ENCODE results near the gene NEDD4L.

The NEDD4L gene

DNA sequence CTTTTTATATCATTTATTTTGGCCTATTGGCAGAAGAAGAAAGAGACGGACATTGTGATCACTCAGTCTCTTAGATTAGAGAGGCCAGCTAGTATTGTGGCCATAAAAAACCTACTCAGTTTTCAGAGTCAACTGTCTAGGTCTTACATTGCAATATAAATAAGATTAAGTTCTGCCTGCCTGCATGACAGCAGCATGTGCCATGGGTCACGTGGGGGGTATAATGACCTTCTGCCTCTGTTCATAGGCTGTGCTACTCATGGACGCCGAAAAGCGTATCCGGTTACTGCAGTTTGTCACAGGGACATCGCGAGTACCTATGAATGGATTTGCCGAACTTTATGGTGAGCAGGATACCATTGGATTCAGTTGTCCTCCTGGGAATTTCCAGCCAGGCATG, 346.4 kb downstream of the NEDD4L start:
- no peak for DNase-seq

DNA sequence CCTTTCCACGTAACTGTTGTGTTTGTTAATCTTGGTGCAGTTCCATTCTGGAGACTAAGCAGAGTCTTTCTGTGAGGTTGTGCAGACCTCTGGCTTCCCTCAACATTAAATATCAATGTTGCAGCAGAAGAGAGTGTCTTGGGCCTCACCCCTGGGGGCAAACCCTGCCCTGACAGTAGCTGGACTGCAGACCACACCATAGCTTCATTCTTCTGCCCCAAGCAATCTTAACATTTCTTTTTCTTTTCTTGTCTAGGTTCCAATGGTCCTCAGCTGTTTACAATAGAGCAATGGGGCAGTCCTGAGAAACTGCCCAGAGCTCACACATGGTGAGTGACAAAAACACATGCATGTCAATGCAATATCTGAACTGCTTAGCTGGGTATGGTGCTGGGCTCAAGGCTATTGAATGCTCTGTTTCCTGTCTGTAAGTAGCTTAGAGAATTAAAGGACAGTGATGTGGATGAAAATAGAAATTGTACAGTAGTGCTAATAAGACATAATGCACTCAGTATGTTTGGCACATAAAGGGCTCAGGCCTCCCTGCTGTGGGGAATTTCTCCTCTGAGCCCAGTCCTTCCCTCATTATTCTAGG, 347.3 kb downstream of the NEDD4L start:
- DNase-seq: no peak

DNA sequence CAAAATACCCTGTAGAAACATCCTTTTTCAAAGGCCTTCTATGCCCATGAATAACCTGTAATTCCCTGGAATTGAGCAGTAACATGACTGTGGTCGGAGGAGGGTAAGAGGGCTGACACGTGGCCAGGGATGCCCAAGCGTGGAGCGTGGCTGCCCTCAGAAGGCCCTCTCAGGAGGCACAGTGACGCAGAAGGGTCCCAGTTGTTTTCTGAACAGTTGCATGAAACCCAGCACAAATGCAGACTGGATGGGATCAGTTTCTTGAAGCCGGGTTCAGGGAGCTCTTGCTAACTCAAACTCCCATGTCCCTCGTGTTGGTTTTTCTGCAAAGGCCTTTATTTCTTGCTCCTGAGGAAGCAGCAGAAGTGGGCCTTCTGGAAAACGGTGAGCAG, 347.9 kb downstream of the NEDD4L start:
- no peak for DNase-seq

DNA sequence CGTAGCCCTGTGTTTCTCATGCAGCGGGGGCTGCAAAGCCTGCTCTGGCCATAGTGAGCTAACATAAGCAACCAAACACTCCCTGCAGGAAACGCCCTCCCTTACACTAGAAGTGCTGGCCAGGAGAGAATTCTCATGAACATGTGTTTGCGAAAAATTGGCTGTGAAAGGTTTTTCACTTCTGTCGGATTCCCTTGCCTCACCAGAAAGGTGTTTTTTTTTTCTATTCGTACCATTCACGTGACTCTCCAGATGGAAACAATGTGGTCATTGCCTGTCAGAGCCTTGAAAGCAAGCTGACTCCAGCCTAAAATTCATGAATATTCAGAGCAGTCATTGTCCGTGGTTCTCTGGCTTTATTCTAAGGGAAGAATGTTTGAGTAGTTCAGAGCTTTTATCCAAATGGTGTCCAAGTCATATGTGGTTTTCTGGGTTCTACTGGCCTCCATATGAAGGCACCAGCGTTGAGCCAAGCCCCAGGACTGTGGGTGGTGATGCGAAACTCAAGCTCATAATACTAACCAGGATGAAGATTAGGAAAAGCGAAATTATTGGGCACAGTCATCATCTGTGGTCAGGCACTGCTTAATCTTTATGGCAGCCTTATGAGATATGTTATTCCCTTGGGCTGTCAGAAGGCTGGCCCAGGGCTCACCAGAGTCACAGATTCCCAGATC, 348.4 kb downstream of the NEDD4L start:
- DNase-seq: no peak

DNA sequence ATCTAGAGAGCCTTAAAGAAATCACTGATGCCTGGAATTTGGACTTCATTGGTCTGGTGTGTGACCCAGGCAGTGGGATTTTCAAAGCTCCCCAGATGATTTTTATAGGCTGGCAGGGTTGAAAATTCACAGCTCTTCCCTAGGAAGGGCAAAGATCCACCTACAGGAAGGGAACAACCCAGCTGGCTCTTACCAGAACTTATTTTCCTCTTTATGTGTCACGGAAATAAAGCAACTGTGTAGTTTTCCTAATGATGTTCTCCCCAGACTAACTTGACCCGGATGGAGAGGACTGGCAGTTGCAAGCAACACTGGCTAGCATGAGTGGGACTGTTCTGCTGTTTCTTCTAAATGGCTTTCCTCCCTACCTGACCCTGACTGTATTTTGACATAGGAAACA, 349.3 kb downstream of the NEDD4L start:
- no peak for DNase-seq

DNA sequence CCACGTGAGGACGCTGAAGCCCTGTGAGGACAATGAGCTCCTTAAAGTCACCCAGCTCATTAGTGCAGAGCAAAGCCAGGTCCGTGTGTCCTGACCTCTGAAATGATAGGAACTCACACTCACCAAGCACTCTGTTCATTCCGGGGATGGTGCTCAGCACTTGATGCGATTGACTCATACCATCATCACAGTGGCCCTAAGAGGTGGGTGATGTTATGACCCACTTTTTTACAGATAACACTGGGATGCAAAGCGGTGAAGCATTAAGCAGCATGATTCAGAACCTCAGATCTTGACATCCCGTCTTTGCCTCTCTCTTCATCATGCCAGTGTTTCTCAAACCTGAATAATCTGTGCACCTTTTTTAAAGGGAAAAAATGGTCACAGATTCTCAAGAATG, 350.0 kb downstream of the NEDD4L start:
- DNase-seq: no peak

DNA sequence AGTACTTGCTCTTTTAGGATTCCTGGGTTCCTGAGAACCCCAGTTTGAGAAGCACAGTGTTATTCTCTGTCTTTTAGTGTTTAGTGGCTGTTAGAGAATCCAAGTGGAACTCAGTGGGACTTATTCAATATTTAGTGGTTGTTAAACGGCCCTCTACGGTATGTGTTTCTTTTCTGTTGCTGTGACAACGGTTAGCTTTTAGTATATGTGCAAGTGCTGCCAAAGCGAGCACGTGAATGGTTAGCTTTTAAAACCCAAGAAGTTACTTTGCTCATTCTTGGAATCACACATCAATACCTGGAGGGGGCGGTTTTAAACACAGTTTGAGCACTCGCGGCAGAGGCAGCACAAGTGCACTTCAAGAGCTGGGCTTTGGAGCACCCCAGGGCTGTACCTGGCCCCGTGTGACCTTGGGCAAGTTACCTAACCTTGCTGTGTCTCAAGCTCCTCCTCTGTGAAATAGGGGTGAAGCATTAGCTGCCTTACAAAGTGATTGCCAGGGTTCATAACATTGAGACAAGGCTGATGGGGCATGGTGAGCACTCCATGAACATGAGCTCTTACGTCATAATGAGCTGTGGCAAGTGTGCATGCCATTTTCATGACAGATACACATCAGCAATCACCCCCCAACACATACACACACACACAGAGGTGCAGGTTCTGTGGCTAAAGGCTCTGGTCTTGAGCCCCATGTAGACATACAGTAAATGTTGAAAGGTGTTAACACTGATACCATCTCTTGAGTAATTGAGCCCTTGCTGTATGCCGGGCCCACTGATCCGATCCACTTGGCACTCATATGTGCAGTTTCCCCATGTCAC, 350.8 kb downstream of the NEDD4L start:
- DNase-seq: no peak

DNA sequence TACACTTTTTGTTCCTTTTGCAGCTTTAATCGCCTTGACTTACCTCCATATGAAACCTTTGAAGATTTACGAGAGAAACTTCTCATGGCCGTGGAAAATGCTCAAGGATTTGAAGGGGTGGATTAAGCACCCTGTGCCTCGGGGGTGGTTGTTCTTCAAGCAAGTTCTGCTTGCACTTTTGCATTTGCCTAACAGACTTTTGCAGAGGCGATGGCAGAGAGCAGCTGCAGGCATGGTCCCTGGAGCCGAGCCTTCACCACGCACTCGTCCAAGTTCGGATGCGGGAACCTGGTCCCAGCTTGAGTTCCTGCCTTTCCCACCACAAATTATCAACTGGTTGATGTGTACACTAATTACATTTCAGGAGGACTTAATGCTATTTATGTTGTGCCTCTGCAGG, 352.1 kb downstream of the NEDD4L start:
- DNase-seq: no peak

DNA sequence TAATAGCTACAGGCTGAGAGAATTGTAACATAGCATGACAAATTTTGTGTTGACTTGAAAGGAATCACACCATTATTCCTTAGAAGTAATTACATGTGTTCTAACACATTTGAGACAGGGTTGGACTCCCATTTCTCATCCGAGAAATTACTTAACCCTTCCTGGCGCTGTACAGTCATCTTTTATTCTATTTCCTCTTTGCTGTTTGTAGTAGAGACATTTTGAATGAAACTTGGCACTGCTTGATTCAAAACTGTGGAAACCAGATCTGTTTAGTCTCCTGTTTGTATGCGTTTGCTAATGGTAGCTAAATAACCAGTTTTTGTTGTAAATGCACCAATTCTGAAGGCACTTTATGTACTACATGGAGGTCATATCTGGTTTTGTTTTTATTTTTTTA, 352.9 kb downstream of the NEDD4L start:
- no peak for DNase-seq

DNA sequence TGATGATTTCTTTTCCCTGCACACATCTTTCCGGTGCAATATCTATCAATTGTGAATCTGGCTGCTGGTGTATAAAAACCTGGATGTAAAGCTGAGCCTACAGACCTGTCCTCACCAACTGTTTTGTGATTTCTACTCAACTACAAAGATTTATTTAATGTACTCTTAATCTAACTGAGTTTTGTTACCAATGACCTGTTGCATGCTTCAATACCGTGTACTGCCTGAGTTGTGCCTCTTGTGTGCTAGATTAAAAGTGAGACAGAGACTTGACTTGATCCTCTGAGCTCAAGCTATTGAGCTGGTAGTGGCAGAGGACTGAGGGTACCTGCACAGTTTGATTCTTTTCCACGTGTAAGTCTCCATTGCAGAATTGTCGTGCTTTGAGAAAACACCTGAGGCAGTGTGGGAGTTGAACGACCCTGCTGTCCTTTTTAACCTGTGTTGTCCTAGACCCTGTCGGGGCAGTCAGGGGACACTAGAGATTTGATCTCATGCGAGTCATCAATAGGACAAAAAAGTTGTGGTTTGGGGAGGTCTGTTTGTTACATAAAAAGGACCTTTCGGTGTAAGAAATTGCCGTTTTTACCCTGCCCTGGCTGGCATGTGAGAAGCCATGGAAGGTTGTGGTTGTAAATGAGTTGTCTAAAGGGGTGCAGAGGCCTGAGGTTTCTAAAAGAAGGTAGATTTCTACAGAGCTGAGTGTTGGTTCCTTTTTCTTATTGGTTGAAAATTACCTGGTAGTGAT, 353.5 kb downstream of the NEDD4L start:
- DNase-seq: no peak

DNA sequence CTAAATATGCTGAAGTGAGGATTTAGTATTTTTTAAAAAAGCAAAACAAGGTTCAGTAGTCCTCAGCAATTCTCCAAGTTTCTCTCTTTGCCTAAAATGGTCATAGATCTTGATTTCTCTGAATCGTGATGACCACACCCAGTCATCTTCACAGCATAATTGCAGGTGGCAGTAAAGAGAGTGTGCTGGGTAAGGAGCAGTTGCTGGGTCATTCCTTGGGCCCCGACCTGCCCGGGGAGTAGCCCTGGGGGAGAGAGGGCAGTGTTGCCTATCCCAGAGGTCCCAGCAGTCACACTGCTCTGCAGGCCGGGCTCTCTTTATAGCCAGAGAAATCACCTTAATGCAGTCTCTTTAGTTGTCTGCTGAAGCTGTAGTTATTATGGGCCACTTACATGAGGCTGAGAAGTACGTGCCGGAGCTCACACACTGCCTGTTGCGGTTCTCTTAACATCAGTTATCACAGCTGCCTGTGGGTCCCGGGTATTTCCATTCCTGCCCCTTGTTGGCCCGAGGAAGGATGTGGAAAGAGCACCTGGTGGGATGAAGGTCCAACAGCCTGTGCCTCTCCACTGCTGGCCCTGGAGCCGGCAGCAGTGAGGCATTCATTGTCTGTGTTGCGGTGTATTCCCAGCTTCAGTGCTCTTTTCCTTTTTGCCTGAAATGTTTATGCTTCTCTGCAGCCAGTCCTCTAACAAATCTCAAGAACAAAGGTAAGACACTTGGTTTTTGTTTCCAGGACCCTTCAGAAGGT, 354.8 kb downstream of the NEDD4L start:
- DNase-seq: peak; percentile 11

DNA sequence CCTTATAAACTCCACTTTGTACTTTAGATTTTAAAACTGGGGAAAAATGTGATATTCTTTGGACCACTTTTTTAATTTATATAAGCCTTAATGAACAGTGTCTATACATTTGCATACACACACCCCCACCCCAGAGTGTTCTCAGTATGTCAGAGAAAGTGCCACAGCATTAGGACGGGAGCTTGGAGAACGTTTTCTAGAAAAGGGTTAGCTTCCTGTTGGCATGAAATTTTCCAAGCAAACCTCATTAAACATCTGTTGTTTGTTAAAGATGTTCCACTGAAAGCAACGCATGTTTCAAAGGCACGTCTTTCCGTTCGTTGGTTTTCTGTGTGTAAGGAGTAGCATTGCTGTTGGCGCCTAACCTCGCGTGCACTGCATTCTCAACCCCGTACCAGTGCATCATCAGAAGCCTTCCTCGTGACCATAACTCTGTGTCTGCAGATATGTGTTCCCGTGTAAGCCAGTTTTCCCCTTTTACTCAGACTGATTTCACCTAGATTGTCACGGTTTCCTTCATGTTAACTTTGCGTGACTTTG, 356.4 kb downstream of the NEDD4L start:
- no peak for DNase-seq

DNA sequence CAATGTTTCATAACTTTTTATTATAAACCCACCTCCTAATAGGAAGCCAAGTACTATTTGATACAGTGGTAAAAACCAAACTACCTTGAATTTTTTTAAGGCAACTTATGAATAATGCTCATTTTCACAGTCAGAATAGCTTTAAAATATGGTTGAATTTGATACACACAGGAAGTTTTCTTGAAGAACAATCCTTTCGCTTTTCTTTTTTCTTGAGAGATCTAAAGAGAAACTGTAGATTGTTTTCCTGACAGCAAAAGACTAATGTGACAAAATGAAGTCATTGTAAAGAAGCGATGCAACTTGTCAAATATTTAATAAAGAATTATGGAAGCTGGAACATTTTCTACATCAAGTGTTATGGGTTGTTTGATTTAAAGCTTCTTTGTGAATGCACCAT, 357.2 kb downstream of the NEDD4L start:
- DNase-seq: no peak

DNA sequence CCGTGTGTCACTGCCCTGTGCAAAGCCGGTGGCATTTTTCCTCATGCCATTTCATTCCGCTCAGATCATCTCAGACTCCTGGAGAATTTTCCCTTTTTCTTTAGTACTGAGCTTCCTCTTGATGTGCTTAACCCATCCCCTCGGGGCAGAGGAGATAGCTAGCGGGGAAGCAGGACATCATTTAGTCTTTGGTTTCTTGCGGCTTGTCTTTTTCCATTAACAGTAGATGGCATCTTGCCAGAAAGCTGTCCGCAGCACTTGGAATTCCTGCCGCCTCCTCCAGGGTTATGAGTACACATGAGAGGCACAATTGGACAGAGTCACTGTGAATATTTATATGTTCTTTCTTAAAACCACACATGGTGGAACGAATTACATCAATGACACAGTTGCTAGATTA, 358.2 kb downstream of the NEDD4L start:
- no peak for DNase-seq

DNA sequence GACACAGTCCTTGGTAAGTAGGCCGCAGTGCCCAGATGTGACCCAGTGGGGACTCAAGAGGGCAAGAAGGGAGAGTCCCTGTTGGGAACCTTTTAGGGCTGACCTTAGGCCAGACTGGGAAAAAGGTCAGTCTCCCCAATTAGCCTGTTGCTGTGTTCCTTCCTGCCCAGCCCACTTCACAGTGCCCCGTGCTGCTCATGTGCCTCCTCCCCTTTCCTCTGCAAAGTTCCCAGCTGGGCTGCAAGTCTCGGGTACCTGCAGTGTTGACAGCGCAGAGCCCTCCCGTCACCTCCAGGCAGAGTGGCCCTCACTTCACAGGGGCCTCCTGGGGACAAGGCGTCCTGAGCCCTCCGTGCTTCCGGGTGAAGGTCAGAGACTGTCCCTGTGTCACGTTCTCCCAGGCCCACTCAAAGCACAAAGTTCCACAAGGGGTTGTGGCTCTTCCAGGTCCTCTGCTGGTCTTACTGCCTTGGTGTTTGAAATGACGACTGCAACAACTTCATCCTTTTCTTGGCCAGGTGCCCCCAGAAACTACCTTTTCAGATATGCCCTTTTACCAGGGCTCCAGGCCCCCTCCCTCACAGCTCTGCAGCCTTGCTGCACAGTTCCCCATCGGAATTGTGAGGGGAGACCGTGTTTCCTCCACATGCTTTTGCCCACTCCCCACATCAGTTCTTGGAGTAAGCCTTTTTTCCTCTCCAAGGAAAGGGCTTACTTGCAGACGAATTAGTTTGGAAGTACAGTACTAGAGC, 359.1 kb downstream of the NEDD4L start:
- no peak for DNase-seq

DNA sequence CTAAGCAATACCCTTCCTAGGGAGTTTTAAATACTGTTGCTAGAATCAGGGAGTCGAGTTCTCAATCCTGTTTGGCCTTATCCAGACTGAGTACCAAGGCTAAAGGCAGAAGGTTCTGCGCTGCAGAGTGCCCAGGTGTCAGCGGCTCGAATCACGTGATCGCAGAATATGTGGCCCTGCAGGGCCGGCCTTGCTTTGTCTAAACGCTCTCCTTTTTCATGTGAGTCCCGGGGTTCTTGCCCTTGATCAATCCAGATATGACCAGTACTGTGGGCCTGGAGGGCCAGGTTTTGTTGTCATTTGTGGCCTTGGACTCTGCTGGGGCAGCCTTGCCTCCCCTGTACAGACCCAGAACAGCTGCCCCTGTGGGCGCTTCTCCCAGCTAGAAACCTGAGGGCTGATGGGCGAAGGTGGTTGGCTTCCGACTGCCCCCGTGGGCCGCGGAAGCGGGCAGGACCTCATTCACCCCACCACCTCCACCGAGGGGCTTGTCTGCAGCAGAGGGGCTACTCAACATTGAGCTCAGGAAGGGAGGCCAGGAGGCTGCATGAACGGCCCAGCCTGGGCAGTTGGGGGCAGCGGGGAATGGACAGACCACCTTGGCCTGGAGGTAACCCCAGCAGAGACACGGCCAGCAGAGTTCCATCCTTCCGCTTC, 359.9 kb downstream of the NEDD4L start:
- DNase-seq: no peak

DNA sequence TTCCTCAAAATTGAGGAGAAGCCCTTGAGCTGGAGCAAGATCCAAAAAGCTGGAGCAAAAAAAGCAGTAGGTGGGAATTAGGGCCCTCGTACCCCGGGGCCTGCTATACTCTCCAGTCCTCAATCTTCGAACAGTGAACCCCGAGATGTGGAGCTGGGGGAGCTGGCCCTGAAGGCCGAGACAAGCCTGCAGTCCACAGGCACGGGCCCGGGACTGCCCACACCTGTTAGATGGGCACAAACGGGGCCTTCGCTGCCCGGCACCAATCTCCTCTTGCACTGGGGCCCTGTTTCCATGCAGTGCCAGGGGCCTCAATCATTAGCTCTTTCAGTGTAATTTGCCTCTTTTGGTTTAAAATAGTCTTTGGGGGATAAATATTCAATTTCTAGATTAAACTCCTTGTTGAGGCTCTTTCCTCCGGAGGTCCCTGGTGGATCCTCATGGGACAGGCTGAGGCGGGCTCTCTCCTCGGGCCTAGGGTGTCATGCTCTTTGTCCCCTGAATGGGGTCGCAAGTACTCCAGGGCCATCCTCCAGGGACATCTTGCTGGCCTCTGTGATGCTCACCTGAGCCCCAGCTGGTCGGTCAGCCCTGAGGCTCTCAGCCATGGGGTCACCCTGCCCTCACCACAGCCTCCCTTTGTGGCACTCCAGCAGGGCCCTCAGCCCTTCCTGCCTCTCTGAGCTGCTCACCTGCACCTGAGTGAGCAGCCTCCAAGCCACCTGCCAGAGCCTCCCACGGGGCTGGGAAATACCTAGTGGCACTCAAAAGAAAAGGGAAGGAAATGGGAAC, 361.3 kb downstream of the NEDD4L start:
- no peak for DNase-seq

DNA sequence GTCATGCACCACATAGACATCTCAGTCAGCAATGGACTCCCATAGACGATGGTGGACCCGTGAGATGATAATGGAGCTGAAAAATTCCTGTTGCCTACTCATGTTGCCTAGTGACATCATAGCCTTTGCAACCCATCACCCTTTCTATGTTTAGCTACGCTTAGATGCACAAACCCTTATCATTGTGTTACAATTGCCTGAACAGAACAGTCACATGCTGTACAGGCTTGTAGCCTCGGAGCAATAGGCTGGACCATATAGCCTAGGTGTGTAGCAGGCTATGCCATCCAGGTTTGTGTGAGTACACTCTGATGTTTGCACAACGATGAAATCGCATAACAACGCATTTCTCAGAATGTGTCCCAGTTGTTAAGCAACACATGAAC, 363.2 kb downstream of the NEDD4L start:
- DNase-seq: no peak

DNA sequence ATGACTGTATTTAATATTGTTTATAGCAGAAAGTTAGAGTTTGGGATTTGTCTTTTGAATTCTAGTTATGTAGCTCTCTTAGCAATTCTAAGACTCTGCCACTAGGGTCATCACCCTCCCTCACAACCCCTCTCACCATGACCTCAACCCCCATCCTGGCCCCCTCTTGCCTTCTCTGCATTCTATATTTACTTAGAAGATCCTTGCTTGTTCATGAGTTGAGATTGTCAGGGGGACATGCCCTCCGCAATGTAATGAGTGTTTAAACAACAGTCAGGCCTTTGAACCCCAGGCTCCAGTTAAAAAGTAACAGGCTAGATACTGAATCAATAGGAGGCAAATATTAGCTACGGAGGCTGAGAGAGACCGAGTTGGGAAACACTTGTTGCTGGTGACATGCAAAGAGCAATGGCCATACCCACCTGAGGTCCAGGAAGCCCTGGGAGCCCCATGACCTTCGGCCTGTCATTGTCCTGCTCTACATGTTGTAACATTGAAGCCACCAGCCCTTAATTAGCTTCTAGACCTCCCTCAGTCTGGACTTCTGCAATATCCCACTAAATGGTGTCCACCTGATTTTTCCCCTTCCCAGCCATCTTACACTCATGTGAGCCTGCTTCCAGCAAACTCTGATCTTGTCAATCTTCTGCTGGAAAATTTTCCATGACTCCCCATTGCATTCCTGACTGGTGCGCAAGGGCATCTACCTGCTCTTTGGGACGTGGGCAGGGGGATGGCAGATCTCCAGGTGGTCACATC, 363.8 kb downstream of the NEDD4L start:
- no peak for DNase-seq

DNA sequence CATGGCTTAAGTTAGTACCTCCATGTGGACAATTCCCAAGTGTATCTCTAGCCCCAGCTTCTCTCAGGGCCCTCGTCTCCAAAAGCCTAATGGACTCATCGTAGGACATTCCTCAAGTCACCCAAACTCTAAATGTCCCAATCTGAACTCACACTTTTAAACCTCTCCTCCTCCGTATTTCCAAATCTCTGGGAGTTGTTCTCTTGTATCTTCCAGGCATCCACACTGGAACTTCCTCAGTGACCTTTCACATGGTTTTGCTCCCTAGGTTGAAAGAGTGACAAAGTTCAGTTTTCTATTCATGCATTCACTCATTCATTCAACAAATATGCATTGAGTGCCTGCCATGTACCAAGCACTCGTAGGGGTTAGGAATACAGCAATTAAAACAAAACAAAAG, 364.6 kb downstream of the NEDD4L start:
- DNase-seq: no peak
